GM19452 (cell line): ENCODE measurements around the gene TBC1D22B.
A peak's percentile ranks its signal among the peaks of the same experiment; 100 is the strongest.
"Not testable (repeated sequence)": the region's sequence is repeated elsewhere in the genome, so short reads cannot be mapped to it uniquely, and the experiment has no call there.

ENCODE experiments used
- ATAC-seq: cut with Tn5 transposase; IDR thresholded peaks from one replicate; pipeline ENCODE4 v1.9.1; 2021; ENCODE audit not compliant: unreplicated experiment

TBC1D22B gene

GRCh38 chr6:37321101-37321500 is 63.5 kb downstream of the TBC1D22B start:
- ATAC-seq, result no peak

GRCh38 chr6:37321516-37322415 is 64.2 kb downstream of the TBC1D22B start:
- no peak for ATAC-seq

- ATAC-seq, result no peak
Observed at GRCh38 chr6:37323580-37323979, 66.0 kb downstream of the TBC1D22B start.

GRCh38 chr6:37324131-37325033 is 66.8 kb downstream of the TBC1D22B start:
- no peak for ATAC-seq

GRCh38 chr6:37330345-37330744 is 72.8 kb downstream of the TBC1D22B start:
- ATAC-seq, result not testable (repeated sequence)

- no peak for ATAC-seq
Observed at GRCh38 chr6:37331047-37331446, 73.5 kb downstream of the TBC1D22B start.

- no peak for ATAC-seq
Observed at GRCh38 chr6:37332894-37333293, 75.3 kb downstream of the TBC1D22B start.

- no peak for ATAC-seq
Observed at GRCh38 chr6:37334047-37334446, 76.5 kb downstream of the TBC1D22B start.

GRCh38 chr6:37338317-37338716 is 80.7 kb downstream of the TBC1D22B start:
- not testable (repeated sequence) for ATAC-seq

- ATAC-seq, result no peak
Observed at GRCh38 chr6:37338745-37339255, 81.2 kb downstream of the TBC1D22B start.

GRCh38 chr6:37339741-37340638 is 82.4 kb downstream of the TBC1D22B start:
- ATAC-seq, result no peak

- no peak for ATAC-seq
Observed at GRCh38 chr6:37340639-37340943, 83.0 kb downstream of the TBC1D22B start.

GRCh38 chr6:37343248-37343647 is 85.7 kb downstream of the TBC1D22B start:
- ATAC-seq, result no peak

GRCh38 chr6:37344308-37344707 is 86.7 kb downstream of the TBC1D22B start:
- ATAC-seq, result no peak

GRCh38 chr6:37345804-37346203 is 88.2 kb downstream of the TBC1D22B start:
- not testable (repeated sequence) for ATAC-seq

GRCh38 chr6:37347177-37347576 is 89.6 kb downstream of the TBC1D22B start:
- ATAC-seq, result no peak

- no peak for ATAC-seq
Observed at GRCh38 chr6:37347670-37348111, 90.1 kb downstream of the TBC1D22B start.

- no peak for ATAC-seq
Observed at GRCh38 chr6:37351027-37351426, 93.5 kb downstream of the TBC1D22B start.

- ATAC-seq, result no peak
Observed at GRCh38 chr6:37352384-37352783, 94.8 kb downstream of the TBC1D22B start.

- ATAC-seq, result peak; percentile 92
Observed at GRCh38 chr6:37353761-37354525, 96.4 kb downstream of the TBC1D22B start, which contains the start of gene RNF8. TSS of gene RNF8 (plus strand) at chr6:37353983. CDS start at chr6:37354165, 182 bp downstream.
